Nephron progenitor cell (in vitro differentiated cells): ENCODE data around the gene SNX30.

Experiments
- DNase-seq: peaks from one replicate; pipeline ENCODE4 v3.0.0; 2021
- H3K27ac Mint-ChIP-seq: 2 replicates; pipeline ENCODE4 v1.8.0; 2021; ENCODE audit warnings: mild to moderate bottlenecking, moderate library complexity, mixed read lengths
- H3K27me3 Mint-ChIP-seq: 2 replicates; pipeline ENCODE4 v1.8.0; 2021; ENCODE audit warnings: mild to moderate bottlenecking, low read depth, mixed read lengths; ENCODE audit not compliant: poor library complexity
- H3K36me3 Mint-ChIP-seq: 2 replicates; pipeline ENCODE4 v1.8.0; 2021; ENCODE audit warnings: low read depth, mixed read lengths
- H3K4me1 Mint-ChIP-seq: 2 replicates; pipeline ENCODE4 v1.8.0; 2021; ENCODE audit warnings: mixed read lengths
- H3K4me3 Mint-ChIP-seq: 2 replicates; pipeline ENCODE4 v1.8.0; 2021; ENCODE audit warnings: mild to moderate bottlenecking, moderate library complexity, mixed read lengths
- H3K9me3 Mint-ChIP-seq: 2 replicates; pipeline ENCODE4 v1.8.0; 2021; ENCODE audit warnings: mild to moderate bottlenecking, moderate library complexity, mixed read lengths
- CTCF ChIP-seq: fragments of 200-600 bp; sonication (generic); IDR thresholded peaks from 2 replicates; pipeline ENCODE4 v1.5.0; 2021; ENCODE audit warnings: antibody characterized with exemption

SNX30 gene

GRCh38 chr9:112771359-112772214, 21.0 kb downstream of the SNX30 start:
- no peak for DNase-seq
- H3K4me3 Mint-ChIP-seq: no peak overlapping the region
- H3K36me3 Mint-ChIP-seq: peaks cover 33% of the 10 kb centered on the region
- H3K27me3 Mint-ChIP-seq: no peaks in the 10 kb centered on the region
- TF ChIP-seq CTCF: no peak
- H3K4me1 Mint-ChIP-seq: peaks cover 14% of the 10 kb centered on the region
- peaks cover 11% of the 10 kb centered on the region for H3K9me3 Mint-ChIP-seq
- no peak overlapping the region for H3K27ac Mint-ChIP-seq

GRCh38 chr9:112772215-112772509, 21.6 kb downstream of the SNX30 start:
- peaks cover 14% of the 10 kb centered on the region for H3K4me1 Mint-ChIP-seq
- H3K9me3 Mint-ChIP-seq: peaks cover 10% of the 10 kb centered on the region
- DNase-seq: no peak
- H3K27ac Mint-ChIP-seq: no peak overlapping the region
- TF ChIP-seq CTCF: no peak
- H3K4me3 Mint-ChIP-seq: no peak overlapping the region
- H3K36me3 Mint-ChIP-seq: peaks cover 31% of the 10 kb centered on the region
- H3K27me3 Mint-ChIP-seq: no peaks in the 10 kb centered on the region

- Mint-ChIP-seq H3K36me3 (peaks cover 31% of the 10 kb centered on the region), H3K9me3 (peaks cover 10% of the 10 kb centered on the region), H3K4me3 (no peak overlapping the region), H3K27ac (no peak overlapping the region), H3K4me1 (peaks cover 14% of the 10 kb centered on the region), H3K27me3 (no peaks in the 10 kb centered on the region)
- TF ChIP-seq CTCF: no peak
- DNase-seq: no peak
Observed at GRCh38 chr9:112772551-112772950, 22.0 kb downstream of the SNX30 start.

GRCh38 chr9:112774006-112774996, 23.7 kb downstream of the SNX30 start:
- no peak overlapping the region for H3K27ac Mint-ChIP-seq
- no peak for DNase-seq
- peaks cover 21% of the 10 kb centered on the region for H3K36me3 Mint-ChIP-seq
- peaks cover 14% of the 10 kb centered on the region for H3K4me1 Mint-ChIP-seq
- no peak for TF ChIP-seq CTCF
- peaks cover 3% of the 10 kb centered on the region for H3K9me3 Mint-ChIP-seq
- no peak overlapping the region for H3K4me3 Mint-ChIP-seq
- peaks cover 4% of the 10 kb centered on the region for H3K27me3 Mint-ChIP-seq

GRCh38 chr9:112777914-112778313, 27.4 kb downstream of the SNX30 start:
- no peak overlapping the region for H3K27ac Mint-ChIP-seq
- H3K4me3 Mint-ChIP-seq: no peak overlapping the region
- H3K36me3 Mint-ChIP-seq: peaks cover 10% of the 10 kb centered on the region
- peaks cover 15% of the 10 kb centered on the region for H3K4me1 Mint-ChIP-seq
- no peak for DNase-seq
- peaks cover 7% of the 10 kb centered on the region for H3K27me3 Mint-ChIP-seq
- H3K9me3 Mint-ChIP-seq: peaks cover 3% of the 10 kb centered on the region
- TF ChIP-seq CTCF: no peak
